NCI-H82 (cell line): Measurements from ENCODE around the gene ZNF273.

ENCODE experiments used
- DNase-seq: peaks from one replicate; lab custom pipeline; 2025; lab: John Stamatoyannopoulos, UW

The ZNF273 gene

DNA sequence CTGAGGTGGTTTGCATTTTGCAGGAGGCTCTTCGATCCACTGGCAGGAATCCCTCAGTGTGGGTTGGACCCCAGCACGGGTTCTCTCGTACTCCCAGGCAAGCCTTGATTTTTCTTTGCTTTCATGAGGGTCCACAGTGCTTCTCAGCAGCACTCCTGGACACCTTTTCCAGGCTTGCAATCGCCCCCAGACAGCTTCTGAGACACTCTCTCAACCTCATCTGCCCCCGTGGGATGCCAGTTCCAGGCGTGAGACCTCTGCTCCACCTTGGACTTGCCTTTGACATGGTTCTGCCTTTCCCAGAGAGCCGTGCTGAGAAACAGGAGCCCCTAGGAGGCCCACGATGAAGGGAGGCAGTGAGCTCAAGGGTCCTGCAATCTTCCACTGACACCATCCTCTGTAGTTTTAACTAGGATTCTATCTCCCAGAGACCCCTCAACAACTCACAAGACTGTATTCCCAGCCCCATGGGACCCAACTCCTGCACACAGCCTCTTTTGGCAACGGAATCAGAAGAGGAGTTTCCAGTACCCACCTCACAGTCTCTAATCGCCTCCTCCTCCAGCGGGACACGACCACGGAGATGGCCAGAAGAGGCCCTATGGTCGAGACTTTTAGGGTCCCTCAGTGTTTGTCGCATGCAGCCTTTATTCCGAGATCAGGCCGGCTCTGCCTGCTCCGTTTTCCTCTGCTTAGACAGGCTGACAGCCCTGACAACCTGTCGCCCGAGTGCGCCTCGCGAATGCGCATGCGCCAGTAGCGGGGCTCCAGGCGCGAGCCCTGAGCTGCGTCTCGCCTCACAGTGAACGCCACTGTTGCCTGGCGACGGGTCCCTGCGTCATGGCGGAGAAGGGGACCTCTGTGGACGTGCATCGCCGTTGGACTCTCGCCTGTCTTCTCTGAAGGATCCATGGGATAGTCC, 26.0 kb upstream of the ZNF273 start:
- DNase-seq, result peak; percentile 85

DNA sequence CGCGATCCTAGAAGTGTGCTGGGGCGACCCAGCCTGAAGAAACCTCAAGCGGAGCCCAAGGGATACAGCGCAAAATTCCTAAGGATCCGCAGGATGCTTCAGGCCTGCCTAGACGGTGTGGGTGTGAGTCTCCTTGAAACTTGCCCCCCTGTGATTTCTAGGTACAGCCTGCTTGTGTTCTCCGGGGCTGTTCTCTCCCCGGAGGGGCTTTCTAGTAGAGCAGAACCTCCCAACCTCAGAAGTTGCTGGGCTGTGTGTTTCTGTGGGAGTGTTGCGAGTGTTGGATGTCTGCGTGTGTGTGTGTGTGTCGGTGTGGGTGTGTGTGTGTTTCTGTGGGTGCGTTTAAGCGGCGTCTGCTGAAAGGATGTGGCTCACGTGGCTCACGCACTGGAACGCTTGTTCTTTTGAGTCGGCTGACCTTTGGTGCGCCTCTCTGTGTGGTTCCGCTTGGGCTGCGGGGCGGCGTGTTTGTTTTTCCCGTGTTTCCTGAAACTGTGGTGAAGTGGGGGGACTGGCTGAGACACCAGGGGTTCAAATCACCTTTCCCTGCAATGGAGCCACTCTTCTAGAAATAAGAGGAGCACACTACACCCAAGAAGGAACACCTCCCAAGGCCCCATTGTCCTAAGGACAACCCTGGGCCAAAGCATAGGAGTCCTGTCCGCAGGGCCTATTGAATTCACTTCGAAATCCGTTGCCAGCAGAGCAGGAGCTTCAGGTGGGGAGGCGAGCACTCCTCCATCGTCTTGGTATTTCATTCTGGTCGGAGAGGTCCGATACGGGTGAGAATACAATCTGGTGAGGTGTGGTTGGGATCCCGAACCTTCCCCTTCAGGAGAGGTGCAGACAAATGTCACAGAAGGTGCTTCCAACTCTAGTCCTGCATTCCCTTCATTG, 25.1 kb upstream of the ZNF273 start:
- no peak for DNase-seq

DNA sequence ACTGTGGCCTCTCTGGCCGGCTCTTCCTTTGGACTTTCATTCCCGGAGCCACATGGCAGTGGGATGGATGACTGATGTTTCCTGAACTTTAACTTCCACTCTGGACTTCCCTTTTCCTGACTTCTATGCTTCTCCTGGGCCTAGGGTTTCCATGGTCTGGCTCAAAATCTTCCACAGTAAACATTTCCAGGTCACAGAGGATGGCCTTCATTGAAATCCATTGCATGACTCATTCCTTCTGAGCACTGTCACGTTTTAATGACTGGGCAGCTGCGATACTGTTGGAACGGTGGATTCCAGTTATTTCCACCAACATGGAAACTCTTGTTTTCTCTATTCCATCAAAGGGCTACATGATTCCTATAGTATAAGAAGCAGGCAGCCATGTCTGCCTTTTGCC, 24.4 kb upstream of the ZNF273 start:
- DNase-seq, result no peak

DNA sequence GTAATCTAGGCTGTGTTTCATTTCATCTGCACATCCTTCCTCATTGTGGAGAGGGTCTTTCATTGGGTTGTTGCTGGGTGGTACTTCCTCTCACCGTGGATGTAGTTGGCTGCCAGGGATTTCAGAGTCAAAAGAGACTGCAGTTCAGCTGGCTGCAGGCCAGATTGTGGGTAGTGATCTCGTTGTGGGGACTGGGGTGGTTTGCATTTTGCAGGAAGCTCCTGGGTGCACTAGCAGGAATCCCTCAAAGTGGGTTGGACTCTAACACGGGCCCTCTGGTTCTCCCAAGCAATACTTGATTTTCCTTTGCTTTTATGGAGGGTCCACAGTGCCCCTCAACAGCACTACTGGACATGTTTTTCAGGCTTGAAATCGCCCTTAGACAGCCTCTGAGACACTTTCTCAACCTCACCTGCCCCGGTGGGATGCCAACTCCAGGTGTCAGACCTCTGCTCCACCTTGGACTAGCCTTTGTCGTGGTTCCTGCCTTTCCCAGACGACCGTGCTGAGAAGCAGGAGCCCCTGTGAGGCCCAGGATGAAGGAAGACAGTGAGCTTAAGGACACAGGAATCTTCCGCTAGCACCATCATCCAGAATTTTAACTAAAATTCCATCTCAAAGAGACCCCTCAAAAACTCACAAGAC, 23.9 kb upstream of the ZNF273 start:
- DNase-seq, result no peak

DNA sequence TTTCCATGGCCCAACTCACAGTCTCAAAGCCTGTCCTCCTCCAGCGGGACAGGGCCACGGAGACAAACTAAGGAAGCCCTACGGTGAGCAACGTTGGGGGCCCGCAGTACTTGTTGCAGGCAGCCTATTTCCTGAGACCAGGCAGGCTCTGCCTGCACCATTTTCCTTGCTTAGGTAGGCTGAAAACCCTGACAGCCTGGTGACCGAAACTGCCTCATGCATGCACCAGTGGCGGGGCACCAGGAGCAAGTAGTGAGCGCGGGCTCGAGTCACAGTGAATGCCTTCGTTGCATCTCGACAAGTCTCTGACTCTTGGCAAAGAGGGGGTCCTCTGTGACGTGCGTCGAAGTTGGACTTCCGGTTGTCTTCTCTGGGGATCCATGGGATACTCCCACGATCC, 23.3 kb upstream of the ZNF273 start:
- DNase-seq, result no peak

DNA sequence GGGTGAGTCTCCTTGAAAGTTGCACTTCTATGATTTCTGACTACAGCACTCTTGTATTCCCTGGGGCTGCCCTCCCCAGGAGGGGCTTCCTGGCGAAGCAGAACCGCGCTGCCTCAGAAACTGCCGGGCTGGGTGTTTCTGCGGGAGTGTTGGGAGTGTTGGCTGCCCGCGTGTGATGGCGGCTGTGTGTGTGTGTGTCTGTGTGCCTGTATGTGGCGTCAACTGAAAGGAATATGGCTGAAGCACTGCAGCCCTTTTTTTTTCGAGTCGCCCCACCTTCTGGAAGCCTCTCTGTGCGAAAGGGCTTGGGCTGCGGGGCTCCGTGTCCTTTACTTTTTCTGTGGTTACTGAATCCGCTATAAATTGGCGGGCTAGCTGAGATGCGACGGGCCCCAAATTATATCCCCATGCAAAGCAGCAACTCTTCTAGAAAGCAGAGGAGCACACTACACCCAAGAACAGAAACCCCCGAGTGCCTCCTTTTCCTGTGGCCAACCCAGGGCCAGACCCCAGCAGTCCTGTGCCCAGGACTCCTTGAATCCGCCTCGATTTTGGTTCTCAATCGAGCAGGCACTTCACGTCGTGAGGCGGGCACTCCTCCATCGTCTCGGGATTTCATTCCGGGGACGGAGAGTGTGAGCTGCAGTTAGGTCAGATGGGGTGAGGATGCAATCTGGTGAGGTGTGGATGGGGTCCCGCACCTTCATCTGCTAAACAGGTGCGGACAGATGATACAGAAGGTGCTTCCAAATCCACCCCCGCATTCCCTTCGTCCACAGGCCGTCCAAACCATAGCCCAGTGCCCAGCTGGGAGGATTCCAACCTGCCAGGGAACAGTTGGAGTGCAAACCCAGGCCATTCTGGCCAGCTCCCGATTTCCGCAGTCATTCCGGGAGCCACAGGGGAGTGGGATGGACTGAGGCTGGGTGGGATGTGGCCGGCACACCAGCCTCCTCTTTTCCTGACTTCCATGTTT, 22.5 kb upstream of the ZNF273 start:
- no peak for DNase-seq

DNA sequence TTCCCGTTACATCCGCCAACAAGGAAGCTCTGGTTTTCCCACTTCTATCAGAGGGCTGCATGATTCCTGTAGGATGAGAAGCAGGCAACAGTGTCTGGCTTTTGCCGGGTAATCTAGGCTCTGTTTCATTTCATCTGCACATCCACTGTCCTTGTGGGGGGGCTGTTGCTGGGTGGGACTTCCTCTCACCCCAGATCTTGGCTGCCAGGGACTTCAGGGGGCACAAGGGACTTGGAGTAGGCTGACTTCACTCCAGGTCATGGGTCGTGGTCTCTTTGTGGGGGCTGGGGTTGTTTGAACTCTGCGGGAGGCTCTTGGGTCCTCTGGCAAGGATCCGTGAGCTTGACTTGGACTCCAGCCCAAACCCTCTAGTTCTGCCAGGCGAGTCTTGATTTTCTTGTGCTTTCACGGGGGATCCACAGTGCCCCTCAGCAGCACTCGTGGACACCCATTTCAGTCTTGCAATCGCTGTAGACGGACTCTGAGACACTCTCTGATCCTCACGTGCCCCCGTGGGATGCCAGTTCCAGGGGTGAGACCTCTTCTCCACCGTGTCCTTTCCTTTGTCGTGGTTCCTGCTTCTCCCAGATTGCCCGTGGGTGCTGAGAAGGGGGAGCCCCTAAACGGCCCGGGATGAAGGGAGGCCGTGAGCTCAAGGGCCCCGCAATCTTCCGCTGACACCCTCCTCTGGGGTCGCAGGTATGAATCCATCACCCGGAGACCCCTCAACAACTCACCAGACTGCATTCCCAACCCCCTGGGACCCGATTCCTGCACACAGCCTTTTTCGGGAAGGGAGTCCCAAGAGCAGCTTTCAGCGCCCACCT, 21.4 kb upstream of the ZNF273 start:
- no peak for DNase-seq

DNA sequence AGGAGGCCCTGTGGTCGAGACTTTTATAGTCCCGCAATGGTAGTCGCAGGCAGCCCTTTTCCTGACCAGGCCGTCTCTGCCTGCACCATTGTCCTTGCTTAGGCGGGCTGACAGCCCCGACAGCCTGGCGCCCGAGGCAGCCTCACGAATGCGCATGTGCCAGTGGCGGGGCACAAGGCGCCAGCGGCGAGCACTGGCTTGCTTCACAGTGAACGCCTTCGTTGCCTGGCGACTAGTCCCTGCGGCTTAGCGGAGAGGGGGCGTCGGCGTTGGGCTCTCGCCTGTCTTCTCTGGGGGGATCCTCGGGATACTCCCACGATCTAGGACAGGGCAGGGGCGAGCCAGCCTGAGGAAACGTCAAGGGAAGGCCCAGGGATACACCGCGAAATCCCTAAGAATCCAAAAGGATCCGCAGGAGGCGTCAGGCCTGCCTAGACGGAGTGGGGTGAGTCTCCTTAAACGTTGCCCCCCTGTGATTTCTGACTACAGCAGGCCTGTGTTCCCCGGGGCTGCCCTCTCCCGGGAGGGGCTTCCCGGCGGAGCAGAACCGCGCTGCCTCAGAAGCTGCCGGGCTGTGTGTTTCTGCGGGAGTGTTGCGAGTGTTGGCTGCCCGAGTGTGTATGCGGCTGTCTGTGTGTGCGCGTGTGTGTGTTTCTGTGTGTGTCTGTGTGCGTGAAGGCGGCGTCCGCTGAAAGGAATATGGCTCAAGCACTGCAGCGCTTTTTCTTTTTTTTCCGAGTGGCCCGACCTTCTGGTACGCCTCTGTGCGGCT, 20.5 kb upstream of the ZNF273 start:
- peak; percentile 64 for DNase-seq

DNA sequence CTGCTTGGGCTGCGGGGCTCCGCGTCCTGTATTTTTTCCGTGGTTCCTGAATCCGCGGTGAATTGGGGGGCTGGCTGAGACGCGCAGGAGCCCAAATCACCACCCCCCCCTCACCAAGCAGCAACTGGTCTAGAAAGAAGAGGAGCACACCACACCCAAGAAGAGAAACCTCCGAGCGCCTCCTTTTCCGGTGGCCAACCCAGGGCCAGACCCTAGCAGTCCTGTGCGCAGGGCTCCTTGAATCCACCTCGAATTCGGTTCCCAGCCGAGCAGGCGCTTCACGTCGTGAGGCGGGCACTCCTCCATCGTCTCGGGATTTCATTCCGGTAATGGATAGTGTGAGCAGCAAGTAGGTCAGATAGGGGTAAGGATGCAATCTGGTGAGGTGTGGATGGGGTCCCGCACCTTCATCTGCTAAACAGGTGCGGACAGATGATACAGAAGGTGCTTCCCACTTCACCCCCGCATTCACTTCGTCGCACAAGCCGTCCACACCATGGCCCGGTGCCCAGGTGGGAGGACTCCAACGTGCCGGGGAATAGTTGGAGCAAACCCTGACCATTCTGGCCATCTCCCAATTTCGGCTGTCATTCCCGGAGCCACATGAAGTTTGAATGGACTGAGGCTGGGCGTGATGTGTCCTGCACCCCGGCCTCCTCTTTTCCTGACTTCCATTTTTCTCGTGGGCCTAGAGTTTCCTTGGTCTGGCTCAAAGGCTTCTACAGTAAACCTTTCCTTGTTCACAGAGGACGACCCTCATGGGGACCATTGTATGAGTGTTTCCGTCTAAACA, 19.8 kb upstream of the ZNF273 start:
- DNase-seq, result no peak

DNA sequence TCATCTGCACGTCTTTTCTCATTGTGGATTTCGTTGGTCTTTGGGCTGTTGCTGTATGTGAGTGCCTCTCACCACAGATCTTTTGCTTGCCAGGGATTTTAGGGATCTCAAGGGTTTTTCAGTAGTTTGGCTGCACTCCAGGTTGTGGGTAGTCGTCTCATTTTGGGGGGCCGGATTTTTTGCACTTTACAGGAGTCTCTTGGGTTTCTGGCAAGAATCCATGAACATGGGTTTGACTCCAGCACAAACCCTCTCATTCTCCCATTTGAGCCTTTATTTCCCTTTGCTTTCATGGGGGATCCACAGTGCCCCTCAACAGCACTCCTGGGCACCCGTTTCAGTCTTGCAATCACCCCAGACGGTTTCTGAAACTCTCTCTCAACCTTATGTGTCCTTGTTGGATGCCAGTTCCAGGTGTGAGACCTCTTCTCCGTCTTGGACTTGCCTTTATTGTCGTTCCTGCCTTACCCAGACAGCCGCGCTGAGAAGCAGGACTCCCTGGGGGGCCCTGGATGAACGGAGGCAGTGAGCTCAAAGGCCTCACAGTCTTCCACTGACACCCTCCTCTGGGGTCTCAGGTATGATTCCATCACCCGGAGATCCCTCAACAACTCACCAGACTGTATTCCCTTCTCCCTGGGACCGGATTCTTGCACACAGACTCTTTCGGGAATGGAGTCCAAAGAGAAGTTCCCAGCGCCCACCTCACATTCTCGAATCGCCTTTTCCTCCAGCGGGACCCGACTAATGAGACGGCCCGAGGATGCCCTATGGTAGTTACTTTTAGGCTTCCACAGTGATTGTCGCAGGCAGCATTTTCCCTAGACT, 18.8 kb upstream of the ZNF273 start:
- no peak for DNase-seq

DNA sequence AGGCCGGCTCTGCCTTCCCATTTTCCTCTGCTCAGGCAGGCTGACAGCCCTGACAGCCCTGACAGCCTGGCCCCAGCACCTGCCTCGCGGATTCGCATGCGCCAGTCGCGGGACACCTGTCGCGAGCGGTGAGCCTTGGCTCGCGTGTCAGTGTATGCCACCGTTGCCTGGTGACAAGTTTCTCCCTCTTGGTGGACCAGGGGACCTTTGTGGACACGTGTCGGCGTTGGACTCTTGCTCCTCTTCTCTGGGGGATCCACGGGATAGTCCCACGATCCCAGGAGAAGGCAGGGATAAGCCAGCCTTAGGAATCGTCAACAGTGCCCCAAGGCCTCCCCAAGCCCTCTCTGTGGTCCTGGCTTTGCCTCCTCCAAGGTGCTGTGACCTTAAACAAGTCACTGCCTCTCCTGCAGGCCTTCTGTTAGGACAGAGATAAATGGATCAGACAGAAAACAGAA, 18.1 kb upstream of the ZNF273 start:
- no peak for DNase-seq

DNA sequence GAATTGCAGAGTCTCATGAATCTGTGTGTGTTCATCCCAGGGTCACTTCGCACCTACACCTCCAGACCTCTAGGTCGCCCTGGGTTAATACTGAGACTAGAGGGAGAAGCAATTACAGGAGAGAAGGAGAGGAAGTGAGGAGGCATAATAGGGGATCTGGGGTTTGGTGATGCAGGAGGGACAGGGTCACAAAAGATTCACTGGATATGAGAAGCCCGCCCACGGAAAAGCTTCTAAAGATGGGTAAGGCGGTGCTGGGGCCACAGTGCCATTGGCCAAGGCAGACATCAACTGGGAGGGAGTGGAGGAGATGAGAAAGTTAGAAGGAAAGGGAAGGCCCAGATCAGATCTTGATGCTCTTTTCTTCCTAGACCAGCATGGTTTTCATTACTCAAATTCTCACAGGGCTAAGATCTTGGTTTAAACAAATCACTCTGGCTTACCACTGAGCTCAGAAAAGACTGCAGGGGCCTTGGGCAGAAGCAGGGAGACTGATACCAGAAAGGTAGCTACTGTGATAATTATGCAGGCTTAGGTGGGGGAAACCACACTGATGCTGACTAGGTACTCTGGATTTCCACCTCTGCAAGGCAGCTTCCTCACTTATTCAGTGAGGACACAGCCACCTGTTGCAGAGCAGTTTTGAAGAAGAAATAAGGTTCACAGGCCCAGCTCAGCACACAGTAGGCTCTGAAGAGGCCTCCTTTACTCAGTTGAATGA, 17.4 kb upstream of the ZNF273 start:
- DNase-seq, result no peak

DNA sequence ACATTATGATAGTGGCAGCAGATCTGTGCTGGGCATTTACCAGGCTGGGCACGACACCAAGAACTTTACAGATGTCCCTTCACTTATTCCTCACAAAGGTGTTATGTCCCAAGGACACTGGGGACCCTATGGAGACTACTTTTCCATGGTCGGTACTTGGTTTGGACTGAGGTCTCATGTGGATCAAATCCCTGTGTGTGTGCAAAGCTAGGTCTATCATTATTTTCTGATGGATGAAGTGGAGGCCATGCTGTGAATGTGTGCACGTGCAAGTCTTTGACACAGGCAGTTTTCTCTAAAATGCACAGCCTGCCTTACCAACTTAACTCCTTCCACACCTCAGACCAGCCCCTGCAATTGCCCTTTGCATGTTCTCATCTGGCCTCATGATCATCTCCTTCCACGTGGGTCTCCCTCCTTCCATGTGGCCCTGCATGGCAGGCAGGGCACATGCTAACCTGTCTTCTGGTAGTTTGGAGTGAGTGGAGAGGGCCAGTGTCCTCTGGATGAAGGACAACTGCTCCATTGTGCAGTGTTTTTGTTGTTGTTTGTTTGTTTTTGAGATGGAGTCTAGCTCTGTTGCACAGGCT, 16.0 kb upstream of the ZNF273 start:
- no peak for DNase-seq

DNA sequence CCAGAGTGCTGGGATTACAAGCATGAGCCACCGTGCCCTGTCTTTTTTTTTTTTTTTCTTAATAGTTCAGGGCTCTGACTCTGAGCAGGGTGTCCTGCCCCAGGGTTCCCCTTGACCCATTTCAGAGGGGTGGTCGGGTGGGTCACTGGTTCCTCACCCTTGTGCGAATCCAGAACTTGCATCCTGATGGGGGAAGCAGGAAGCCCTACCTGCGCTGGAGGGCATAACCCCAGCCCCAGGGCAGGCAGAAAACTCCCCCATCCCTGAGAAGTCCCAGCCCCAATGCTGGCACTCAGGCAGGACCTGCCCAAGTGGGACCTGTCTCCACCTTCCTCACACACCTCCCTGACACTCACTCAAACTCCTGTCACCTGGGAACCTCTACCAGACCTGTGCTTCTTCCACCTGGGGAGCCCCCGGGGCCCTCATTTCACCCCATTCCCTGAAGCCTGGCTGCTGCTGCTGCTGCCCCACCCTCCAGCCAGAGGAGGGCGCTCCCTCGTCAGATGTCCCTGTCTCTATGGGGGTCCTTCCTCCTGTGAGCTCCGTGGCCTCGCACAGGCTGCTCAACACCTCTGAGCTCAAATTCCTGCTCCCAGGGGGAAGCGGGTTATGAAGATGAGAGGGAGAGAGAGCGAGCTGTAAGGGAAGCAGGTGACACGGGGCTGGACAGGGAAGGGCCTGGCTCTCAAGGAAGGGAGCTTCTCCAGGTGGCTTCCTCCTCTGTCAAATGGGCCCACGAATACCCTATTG, 15.1 kb upstream of the ZNF273 start:
- DNase-seq, result peak; percentile 4

DNA sequence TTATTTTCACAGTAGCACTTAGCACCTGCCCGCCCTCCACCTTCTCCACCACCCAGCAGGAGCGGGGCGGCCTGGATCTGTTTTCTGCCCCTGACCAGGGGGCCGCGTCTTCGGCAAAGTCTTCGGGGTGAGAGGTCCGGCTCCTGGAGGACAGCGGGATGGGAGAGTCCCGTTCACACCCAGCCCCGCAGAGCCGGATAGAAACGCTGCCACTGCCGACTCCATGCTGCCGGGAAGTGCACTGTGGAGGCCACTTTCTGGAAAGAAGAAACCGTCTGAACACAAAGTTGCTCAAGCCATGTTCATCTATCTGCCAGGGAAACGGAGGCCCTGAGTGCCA, 14.5 kb upstream of the ZNF273 start:
- DNase-seq, result no peak
